Stimulated activated CD4-positive, alpha-beta T cell treated with anti-CD3 and anti-CD28 coated beads, TNF-alpha, amount 100 ng/mL, for 24 hours (primary cell): ENCODE data around the gene SSX4B.
"Not testable (repeated sequence)": the region's sequence is repeated elsewhere in the genome, so short reads cannot be mapped to it uniquely, and the experiment has no call there.

Experiments
- DNase-seq, 3 experiments: peaks; one replicate each; pipeline ENCODE4 v3.0.0-alpha.2; 2020; ENCODE audit warnings: low read depth in 3 of 3

SSX4B gene, protein sequence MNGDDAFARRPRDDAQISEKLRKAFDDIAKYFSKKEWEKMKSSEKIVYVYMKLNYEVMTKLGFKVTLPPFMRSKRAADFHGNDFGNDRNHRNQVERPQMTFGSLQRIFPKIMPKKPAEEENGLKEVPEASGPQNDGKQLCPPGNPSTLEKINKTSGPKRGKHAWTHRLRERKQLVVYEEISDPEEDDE

DNA sequence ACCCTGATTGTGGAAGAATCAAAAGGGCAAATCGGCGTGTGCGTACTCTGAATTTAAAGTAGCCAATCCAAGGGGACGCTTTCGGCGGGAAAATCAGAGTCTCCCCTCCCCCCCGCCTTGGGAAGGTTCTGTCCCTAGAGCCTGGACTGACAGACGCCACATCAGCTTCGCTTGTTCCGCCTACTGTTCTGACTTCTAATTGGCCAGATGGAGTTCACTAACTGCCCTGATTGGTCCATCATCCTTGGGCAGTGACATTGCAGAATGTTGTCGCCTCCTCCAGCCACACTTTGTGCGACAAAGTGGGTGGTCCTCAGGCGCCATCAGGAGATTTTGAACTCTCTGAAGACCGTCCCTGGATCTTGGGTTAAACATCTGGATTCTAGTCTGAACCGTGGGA is at the start of gene SSX4B:
SSX4B (minus strand) TSS at position 101 of the 400 bp plus-strand sequence. CDS start 588 bp downstream, outside the sequence.
- not testable (repeated sequence) for DNase-seq

GRCh38 chrX:48460606-48461005 is 48.8 kb upstream of the SSX4B start:
- DNase-seq, result no peak

- no peak for DNase-seq
Measured at GRCh38 chrX:48460031-48460430, 48.3 kb upstream of the SSX4B start.

- no peak for DNase-seq
Measured at GRCh38 chrX:48459483-48459882, 47.7 kb upstream of the SSX4B start.

DNA sequence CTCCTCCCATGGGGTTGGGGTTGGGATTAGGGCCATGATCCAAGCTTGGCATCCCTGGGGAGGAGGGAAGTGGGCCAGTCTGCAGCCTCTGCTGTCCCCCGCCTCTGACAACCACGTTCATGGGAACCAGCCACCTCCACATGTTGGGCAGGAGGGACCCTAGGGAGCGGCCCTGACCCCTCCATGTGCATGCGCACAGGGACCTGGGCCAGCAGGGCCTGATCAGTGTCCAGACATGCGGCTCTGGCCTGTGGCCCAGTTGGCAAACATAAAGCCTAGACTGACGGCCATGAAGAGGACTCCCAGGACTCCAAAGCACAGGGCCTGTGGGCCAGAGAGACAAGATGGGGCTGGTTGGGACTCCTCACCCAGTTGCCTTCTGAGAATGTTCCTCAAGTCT is 47.0 kb upstream of the SSX4B start:
- DNase-seq, result no peak

GRCh38 chrX:48456628-48457331 is 45.0 kb upstream of the SSX4B start:
- no peak for DNase-seq

- no peak for DNase-seq
Measured at GRCh38 chrX:48451708-48452107, 39.9 kb upstream of the SSX4B start.

DNA sequence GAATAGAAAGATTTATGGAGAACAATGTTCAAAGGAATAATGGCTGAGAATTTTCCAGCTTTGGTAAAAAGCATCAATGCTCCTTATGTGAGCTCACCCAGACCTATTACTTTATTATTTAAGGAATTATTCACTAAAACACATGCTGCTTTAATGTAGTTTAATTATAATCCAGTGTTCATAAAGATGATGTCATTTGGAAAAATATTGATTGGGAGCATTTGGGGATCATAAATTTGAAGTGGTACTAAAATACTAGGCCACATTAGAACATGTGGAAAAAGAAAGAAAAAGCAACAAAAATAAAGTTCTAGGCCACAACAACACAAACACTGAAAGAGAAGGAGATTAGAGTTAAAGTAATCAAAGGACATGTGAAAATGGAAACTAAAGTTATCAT is 38.3 kb upstream of the SSX4B start:
- DNase-seq, result no peak

GRCh38 chrX:48447201-48447600 is 35.4 kb upstream of the SSX4B start:
- not testable (repeated sequence) for DNase-seq

DNA sequence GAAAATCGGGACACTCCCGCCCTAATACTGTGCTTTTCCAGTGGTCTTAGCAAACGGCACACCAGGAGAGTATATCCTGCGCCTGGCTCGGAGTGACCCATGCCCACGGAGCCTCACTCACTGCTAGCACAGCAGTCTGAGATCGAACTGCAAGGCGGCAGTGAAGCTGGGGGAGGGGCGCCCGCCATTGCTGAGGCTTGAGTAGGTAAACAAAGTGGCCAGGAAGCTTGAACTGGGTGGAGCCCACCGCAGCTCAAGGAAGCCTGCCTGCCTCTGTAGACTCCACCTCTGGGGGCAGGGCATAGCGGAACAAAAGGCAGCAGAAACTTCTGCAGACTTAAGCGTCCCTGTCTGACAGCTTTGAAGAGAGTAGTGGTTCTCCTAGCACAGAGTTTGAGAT is 22.0 kb upstream of the SSX4B start:
- not testable (repeated sequence) for DNase-seq

GRCh38 chrX:48430166-48430565 is 18.4 kb upstream of the SSX4B start:
- not testable (repeated sequence) for DNase-seq

- not testable (repeated sequence) for DNase-seq
Measured at GRCh38 chrX:48429606-48430005, 17.8 kb upstream of the SSX4B start.

DNA sequence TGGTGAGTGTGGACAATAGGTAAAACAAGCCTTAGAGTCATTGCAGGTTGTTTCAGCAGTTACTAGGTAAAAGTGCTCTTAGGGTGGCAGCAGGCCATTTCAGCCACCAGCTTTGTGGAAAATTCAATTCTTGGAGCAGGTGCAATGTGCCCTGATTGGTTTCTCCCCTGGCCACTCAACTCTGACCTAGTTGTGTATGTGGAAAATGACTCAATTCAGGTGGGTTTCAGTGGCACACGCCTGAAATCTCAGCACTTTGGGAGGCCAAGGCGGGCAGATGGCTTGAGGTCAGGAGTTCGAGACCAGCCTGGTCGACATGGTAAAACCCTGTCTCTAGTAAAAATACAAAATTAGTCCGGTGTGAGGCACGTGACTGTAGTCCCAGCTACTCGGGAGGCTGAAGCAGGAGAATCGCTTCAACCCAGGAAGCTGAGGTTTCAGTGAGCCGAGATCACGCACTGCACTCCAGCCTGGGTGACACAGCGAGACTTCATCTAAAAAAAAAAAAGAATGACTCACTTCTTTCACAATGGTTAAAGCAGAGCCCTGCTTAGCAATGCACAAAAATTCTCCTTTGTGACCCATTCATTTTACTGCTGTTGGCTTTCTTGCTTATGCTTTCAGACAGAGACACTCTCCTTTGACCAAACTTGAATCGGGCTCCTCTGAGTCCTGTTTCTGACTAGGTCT is 15.4 kb upstream of the SSX4B start:
- not testable (repeated sequence) for DNase-seq

DNA sequence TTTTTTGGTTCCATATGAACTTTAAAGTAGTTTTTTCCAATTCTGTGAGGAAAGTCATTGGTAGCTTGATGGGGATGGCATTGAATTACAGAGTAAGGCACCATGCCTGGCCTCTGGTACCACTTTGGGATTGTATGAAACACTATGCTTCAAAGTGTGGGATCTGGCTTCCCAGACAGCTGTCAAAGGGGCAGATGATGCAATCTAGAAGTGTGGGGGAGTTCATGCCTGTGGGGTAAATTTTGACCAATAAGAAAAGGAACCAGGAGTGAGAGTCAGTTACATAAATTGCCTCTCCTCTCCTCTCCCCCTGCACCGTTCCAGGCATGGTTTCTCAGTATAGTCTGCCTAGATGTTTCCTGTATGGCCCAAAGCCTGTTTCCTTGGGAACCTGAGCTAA is 13.9 kb downstream of the SSX4B start:
- DNase-seq, result not testable (repeated sequence)

DNA sequence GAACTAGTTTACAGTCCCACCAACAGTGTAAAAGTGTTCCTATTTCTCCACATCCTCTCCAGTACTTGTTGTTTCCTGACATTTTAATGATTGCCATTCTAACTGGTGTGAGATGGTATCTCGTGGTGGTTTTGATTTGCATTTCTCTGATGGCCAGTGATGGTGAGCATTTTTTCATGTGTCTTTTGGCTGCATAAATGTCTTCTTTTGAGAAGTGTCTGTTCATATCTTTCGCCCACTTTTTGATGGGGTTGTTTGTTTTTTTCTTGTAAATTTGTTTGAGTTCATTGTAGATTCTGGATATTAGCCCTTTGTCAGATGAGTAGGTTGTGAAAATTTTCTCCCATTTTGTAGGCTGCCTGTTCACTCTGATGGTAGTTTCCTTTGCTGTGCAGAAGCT is 14.8 kb downstream of the SSX4B start:
- not testable (repeated sequence) for DNase-seq

- not testable (repeated sequence) for DNase-seq
Measured at GRCh38 chrX:48383239-48383638, 28.5 kb downstream of the SSX4B start, which contains the start of gene SSX4. TSS of gene SSX4 (plus strand) at chrX:48383539. CDS start at chrX:48384054, 515 bp downstream.

DNA sequence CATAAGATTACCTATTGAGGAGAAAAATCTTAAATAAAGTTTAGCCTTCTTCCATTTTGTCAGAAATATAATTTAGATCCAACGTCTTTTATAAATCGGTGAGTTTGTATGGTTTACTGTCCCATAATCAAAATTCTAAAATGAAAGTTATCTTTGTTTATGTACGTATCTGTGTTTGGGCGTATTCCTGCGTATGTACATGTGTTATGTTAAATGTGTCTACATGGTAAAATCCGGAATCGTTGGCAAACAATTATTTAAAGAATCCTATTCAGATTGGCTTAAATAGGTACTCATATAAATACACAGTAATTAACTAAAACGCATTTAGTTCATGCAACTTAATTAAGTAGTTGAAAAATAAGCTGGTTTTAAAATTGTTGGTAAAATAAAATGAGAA is 41.4 kb downstream of the SSX4B start:
- DNase-seq, result not testable (repeated sequence)

- not testable (repeated sequence) for DNase-seq
Measured at GRCh38 chrX:48367717-48368408, 43.9 kb downstream of the SSX4B start.

DNA sequence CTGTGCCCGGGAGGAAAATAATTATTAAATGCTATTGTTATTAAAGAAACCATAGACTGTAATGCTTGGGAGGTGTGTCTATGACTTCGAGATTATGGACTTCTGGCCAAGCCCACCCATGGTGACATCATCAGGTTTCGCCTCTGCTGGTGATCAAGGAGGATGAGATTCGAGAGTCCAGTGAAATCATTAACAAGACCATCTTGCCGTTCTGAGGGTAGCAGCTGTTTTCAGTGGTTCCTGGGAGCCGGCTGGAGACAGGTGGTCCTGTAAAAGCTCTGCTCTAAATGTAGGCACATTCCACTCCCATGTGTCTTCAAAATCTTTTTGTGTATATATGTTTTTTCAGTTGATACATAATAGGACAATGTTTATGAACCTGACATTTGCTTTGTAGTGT is 52.5 kb downstream of the SSX4B start:
- not testable (repeated sequence) for DNase-seq

DNA sequence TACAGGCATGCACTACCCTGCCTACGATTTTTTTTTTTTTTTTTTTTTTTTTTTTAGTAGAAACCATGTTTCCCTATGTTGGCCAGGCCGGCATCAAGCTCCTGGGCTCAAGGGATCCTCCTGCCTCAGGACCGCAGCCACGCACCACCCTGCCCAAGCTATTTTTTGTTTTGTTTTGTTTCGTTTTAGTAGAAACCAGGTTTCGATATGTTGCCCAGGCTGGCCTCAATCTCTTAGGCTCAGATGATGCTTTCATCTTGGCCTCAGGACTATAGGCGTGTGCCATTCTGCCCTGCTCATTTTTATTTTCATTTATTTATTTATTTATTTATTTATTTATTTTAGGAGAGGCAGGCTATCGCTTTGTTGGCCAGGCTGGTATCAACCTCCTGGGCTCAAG is 54.1 kb downstream of the SSX4B start:
- DNase-seq, result no peak

- not testable (repeated sequence) for DNase-seq
Measured at GRCh38 chrX:48356315-48357094, 55.3 kb downstream of the SSX4B start, which contains the start of gene SSX3. TSS of gene SSX3 (minus strand) at chrX:48356703. CDS start at chrX:48355249, 1,454 bp downstream.
